NCI-H774 (cell line): ENCODE results near the gene SEPTIN12.

ENCODE experiments used
- DNase-seq: peaks from one replicate; lab custom pipeline; 2025; lab: John Stamatoyannopoulos, UW

Gene SEPTIN12

GRCh38 chr16:4783951-4784336 lies 4.2 kb downstream of the SEPTIN12 start:
- no peak for DNase-seq

- no peak for DNase-seq
Measured at GRCh38 chr16:4783251-4783950, 4.7 kb downstream of the SEPTIN12 start.

DNA sequence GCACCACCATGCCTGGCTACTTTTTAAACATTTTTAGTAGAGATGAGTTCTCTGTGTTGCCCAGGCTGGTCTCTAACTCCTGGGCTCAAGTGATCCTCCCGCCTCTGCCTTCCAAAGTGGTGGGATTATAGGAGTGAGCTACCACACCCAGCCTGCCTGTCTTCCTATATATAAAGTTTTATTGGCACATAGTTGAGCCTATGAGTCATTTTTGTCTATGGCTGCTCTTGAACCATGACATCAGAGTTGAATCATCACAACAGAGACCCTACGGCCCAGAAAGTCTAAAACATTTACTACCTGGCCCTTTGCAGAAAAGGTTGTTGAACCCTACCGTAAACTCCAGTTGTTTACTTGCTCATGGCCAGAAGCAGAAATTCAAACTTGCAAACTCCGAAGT lies 7.9 kb downstream of the SEPTIN12 start:
- no peak for DNase-seq

DNA sequence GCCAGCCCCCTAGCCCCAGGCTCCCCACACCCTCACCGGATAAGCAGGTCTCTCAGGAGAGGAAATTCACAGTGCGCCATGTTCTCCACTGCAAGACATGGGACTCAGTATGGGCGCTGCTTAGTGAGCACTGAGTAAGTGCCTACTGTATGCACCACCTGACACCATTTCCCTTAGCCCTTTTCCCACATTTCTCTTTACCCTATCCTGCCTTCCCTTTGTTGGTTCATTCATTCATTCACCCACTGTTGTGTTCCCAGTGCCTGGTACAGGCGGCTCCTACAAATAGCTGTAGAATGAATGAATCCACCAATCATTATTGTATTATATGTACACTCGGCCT lies 10.1 kb downstream of the SEPTIN12 start:
- no peak for DNase-seq

DNA sequence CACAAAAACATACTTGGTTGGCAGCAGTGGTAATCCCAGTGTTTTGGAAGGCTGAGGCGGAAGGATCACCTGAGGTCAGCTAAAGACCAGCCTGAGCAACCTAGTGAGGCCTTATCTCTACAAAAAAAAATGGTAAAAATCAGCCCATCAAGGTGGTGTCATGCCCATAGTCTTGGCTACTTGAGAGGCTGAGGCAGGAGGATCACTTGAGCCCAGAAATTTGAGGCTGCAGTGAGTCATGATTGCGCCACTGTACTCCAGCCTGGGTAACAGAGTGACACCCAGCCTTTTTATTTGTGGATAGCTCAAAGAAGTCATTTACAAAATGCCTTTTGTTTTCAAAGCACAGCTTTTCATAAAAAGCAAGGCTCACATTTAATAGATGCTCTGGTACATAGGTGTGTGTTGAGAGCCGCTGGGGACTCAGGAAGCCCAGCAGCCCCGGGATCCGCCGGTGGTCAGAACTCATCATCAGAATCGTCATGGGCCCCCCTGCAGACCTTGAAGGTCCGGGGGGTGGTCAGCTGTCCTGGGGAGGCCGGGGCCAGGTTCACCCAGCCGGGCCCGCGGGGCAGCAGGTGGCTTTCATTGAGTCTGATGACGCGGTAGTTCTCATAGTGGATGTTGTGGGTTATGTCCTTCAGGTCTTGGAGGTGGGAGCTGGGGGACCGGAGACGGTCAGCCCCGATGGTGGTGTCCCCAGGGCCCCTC lies 10.7 kb downstream of the SEPTIN12 start:
- no peak for DNase-seq

DNA sequence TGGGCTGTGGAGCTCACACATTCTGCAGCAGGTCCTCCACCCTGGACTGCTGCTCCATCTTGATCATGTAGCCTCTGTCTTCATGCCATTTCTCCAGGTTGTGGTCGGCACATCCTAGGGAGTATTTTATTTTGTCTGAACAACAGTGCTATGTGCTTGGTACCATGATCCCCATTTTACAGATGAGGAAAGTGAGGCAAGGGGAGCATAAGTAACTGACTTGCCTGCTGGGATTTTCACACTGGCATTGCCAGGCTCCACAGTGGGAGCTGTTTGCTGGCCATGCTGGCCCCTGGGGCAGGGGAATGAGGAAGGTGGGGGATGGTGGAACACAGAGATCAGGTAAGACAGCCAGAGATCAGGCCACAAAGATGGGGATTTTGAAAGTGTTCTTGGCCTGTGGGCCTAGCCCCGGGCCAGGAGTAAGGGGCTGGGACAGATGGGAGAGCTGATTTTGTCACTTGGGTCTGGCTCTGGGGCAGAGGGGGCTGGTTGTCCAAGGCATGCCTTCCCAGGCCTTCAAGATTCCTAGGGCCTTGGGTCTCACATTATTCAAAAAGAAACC lies 11.9 kb downstream of the SEPTIN12 start:
- no peak for DNase-seq

GRCh38 chr16:4775005-4775404 lies 13.1 kb downstream of the SEPTIN12 start:
- no peak for DNase-seq

DNA sequence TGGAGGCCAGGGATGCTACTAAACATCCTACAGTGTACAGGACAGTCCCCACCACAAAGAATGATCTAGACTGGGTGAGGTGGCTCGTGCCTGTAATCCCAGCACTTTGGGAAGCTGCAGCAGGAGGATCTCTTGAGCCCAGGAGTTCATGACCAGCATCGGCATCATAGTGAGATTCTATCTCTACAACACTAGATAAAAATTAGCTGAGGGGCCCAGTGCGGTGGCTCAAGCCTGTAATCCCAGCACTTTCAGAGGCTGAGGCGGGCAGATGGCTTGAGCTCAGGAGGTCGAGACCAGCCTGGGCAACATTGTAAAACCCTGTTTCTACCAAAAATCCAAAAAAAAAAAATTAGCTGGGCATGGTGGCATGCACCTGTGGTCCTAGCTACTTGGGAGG lies 15.8 kb downstream of the SEPTIN12 start:
- DNase-seq, result no peak

DNA sequence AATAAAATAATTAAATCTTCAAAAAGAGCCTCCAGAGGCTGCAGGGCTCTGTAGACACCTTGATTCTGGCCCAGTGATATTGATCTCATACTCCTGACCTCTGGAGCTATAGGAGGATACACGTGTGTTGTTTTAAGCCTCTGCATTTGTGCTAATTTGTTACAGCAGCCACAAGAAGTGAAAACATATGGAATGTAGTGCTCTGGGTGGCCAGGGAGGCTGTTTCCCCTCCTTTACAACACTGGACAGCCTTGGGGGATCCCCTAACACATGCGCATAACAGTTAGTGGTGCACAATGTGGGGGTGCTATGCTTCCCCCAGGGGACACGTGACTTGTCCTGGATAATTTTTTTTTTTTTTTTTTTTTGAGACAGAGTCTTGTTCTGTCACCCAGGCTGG lies 16.5 kb downstream of the SEPTIN12 start:
- DNase-seq, result no peak

GRCh38 chr16:4769306-4769638 lies 18.9 kb downstream of the SEPTIN12 start:
- no peak for DNase-seq

GRCh38 chr16:4768549-4769305 lies 19.4 kb downstream of the SEPTIN12 start:
- peak; percentile 96 for DNase-seq

- no peak for DNase-seq
Measured at GRCh38 chr16:4767872-4768548, 20.1 kb downstream of the SEPTIN12 start.

- peak; percentile 94 for DNase-seq
Measured at GRCh38 chr16:4766875-4767628, 21.1 kb downstream of the SEPTIN12 start, which contains the start of gene ZNF500. TSS of gene ZNF500 (minus strand) at chr16:4767162. CDS start at chr16:4765978, 1,184 bp downstream.

DNA sequence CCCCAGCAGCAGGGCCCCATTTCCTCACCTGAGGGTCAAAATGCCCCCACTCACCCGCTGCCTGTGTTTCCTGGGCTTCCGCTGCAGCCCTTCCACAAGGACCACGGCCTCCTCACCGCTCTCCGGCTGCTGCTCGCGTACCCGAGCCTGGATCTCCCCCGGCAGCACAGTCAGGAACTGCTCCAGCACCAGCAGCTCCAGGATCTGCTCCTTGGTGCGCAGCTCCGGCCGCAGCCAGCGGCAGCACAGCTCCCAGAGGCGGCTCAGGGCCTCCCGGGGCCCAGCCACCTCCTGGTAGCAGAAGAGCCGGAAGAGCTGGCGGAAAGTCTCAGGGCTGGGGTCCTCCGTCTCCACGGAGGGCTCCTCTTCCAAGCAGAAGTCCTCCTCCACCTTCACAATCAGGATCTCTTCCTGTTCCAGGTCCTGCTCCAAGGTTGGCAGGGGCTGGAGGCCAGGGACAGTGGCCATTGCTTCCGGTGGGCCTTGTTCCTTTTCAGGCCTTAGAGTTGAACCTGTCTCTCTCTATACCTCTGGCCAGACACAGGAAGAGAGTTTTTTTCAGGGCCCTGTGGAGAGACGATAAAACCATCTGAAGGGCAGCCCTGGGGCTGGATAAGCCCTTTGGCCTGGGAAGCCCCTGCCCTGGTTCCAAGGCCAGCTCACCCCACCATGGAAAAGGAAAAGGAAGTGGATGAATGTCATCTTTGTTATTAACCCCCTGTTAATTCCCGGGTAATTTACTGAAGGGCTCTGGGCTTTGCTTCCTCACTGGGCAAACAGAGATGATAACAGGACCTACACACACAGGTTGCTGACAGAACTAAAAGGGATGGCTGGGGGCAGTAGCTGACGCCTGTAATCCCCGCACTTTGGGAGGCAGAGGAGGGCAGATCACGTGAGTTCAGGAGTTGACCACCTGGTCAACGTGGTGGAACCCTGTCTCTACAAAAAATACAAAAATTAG lies 22.4 kb downstream of the SEPTIN12 start:
- DNase-seq, result no peak

- no peak for DNase-seq
Measured at GRCh38 chr16:4763791-4764190, 24.4 kb downstream of the SEPTIN12 start.

GRCh38 chr16:4762205-4762604 lies 25.9 kb downstream of the SEPTIN12 start:
- DNase-seq, result no peak

GRCh38 chr16:4760221-4760910 lies 27.8 kb downstream of the SEPTIN12 start:
- DNase-seq, result no peak

GRCh38 chr16:4755687-4756086 lies 32.5 kb downstream of the SEPTIN12 start:
- no peak for DNase-seq

DNA sequence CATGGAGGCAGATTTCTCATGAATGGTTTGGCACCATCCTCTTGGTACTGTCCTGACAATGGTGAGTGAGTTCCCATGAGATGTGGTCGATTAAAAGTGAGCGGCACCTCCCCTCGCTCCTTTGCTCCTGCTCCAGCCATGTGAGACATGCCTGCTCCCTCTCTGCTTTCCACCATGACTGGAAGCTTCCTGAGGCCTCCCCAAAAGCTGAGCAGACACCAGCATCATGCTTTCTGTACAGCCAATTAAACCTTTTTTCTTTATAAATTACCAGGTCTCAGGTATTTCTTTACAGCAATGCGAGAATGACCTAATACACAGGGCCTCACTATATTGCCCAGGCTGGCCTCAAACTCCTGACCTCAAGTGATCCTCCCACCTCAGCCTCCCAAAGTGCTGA lies 33.3 kb downstream of the SEPTIN12 start:
- no peak for DNase-seq

DNA sequence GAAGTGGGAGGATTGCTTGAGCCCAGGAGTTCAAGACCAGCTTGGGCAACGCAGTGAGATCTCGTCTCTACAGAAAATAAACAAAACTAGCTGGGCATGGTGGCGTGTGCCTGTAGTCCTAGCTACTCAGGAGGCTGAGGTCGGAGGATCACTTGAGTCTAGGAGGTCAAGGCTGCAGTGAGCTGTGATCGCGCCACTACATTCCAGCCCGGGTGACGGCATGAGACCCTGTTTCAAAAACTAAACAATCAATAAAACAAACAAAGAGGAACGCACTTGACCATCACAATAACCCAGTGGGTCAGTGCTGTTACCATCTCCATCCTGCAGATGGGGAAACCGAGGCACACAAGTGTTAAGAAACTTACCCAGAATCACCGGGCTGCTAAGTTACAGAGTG lies 34.9 kb downstream of the SEPTIN12 start:
- no peak for DNase-seq
